NCI-H146 treated with DMSO at 0.1 percent for 48 hours (cell line): ENCODE data around the gene MAF.
A peak's percentile ranks its signal among the peaks of the same experiment; 100 is the strongest.

Experiments used
- DNase-seq: peaks from one replicate; lab custom pipeline; 2025; ENCODE audit not compliant: unreplicated experiment; lab: John Stamatoyannopoulos, UW

MAF gene

DNA sequence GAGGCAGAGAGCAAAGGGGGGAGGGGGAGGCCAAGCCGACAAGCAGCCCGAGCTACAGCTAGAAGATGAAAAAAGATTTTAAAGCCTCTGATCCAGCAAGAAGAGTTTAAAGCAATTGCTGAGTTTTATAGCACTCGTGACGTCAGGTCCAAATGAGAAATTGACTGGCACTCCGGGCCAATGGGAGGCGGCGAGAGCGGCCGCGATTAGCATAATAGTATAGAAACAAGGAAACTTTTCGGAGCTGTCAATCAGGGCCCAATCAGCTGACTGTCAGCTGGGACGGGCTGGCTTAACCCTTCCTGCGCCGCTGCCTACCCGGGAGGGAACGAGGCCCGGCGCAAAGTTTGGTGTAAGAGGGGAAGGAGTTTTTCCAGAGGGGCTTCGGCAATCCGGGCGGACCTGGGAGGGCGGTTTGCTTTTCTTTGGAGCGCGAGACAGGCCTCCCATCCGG is at the start of gene MAF:
Gene MAF (minus strand): TSS at position 100 of the 454 bp plus-strand sequence. CDS start 835 bp downstream, outside the sequence.
- DNase-seq = peak; percentile 23

- no peak for DNase-seq
Measured at GRCh38 chr16:79648826-79649225, 48.3 kb upstream of the MAF start.

GRCh38 chr16:79647586-79647985 is 47.0 kb upstream of the MAF start:
- no peak for DNase-seq

- DNase-seq = no peak
Measured at GRCh38 chr16:79645701-79646100, 45.2 kb upstream of the MAF start.

GRCh38 chr16:79644971-79645667 is 44.6 kb upstream of the MAF start:
- no peak for DNase-seq

DNA sequence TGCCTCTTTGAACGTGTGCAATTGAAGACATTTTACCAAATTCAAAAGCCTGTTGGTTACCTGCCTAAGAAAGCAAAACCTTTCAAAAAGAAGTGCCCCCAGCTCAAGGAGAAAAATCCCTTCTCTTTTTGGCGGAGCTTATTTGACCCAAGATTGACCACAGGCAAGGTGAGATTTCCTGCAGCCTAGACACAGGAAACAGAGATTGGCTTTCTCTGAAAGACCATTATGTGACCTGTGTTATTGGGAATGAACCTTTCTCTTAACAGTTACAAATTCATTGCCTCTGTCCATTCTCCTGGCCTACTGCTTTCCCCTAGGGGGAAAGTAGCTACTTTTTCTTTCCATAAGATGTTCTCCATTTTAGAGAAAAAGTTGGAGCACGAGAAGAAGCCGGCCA is 42.1 kb upstream of the MAF start:
- no peak for DNase-seq

DNA sequence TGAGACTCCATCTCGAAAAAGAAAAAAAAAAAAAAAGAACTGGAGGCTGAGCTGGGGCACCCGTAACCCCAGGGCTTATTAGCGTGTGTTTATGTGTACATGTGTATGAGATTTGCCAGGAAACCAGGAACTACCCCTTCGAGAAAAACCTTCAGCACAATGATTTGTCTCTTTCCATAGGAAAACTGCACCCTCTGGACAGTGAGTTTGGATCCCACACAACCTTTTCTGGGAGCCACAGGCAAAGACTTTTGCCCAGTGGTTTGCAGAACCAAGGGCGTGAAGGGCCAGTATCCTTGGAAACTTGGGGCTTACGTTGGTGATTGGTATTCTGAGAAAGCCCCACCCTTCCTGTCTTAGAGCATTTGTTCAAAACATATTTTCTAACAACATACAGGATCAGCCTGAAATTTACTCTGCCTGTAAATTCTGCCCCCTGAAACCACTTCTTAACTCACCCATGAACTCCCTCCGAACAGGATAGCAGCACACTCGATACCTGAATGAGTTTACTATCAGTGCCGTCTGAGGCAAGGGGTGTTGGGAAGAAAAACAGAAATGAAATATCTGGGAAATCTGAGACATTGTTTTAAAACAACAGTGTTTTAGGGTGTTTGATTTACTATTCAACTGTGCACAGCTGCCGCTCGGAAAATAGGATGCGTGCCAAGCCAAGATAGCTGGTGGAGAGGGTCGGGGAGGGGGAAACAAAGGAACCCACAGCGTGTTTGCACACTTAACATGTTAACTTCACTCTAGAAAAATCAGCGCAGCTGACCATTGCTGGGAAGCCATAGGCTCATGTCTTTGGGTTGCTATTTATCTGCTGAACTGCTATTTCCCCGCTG is 40.2 kb upstream of the MAF start:
- no peak for DNase-seq

GRCh38 chr16:79639576-79640311 is 39.2 kb upstream of the MAF start:
- DNase-seq = no peak

GRCh38 chr16:79638386-79638785 is 37.8 kb upstream of the MAF start:
- no peak for DNase-seq

GRCh38 chr16:79635488-79635887 is 35.0 kb upstream of the MAF start:
- DNase-seq = no peak

DNA sequence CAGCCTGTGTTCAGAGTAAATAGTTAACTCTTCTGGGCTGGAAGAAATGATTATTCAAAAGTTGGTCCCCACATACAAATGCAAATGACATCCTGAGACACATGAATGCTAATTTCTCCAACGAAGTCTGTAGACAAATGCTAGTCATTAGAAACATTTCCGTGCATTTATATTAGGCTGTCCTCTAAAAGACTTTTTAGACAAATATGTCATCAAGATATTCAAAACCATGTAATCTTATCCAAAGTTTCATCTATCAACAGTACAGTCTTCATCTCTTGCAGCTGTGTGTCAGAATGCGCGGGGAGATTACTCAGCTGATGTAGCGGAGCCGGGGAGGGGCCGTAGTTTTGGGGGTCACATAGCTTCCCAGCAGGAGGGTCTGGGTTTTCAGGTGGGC is 33.8 kb upstream of the MAF start:
- no peak for DNase-seq

GRCh38 chr16:79632289-79632688 is 31.8 kb upstream of the MAF start:
- DNase-seq = no peak

DNA sequence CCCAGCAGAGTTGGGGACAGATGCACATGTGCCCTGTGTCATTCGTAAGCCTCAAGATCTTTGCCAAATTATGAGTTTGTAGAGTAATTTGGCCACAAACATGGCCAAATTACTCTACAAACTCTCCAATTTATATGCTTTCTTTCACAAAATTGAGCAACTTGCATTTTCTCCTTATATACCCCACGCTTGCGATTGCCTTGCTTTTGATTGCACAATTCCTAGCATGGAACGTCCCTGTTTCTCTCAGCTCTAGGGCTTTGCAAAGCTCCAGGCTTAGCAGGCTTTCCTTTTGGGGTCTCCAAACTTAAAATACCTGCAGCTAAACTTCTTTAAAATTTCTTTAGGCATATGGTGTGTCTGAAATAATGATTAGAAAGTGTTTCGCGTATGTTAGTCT is 28.5 kb upstream of the MAF start:
- DNase-seq = no peak

DNA sequence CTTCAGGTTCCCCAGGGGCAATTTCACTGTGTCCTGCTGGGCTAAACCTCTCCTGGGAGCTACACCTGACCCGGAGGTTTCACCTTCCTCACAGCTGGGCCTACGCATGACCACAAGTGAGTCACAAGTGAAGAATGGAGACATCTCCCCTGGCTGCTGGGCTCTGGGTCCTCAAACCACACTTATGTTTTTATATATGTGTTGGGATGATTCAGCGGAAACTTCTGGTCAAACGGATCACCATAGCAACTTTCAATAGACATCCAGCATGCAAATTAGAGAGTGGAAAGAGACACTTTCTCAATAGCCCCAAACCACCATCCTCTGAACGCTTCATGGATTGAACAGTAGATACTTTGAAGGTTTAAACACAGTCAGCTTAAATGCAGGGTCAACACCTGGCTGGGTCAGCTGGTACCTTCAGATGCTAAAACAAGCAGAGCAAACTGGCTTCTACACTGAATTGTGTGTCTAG is 28.0 kb upstream of the MAF start:
- DNase-seq = no peak

- DNase-seq = no peak
Measured at GRCh38 chr16:79627092-79627491, 26.6 kb upstream of the MAF start.

GRCh38 chr16:79625738-79626137 is 25.2 kb upstream of the MAF start:
- DNase-seq = no peak

GRCh38 chr16:79623824-79624223 is 23.3 kb upstream of the MAF start:
- no peak for DNase-seq

DNA sequence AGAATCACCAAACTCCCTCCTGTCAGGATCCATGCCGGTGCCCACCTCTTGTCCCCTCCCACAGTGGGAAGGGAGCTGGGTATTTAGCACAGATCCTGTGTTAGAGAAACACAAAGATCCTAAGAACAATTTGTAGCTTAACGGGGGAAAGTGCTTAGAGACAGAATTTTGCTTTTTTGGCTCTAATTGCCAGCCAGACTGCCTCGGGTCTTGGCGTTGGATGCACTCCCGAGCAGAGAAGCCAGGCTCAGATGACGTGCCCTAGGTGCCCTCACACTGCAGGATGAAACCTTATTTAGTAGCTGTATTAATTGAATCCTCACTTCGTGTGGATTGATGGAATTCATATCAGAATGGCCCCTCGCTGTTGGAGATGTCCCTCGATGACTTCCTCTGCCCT is 22.5 kb upstream of the MAF start:
- no peak for DNase-seq

- no peak for DNase-seq
Measured at GRCh38 chr16:79621027-79621426, 20.5 kb upstream of the MAF start.

DNA sequence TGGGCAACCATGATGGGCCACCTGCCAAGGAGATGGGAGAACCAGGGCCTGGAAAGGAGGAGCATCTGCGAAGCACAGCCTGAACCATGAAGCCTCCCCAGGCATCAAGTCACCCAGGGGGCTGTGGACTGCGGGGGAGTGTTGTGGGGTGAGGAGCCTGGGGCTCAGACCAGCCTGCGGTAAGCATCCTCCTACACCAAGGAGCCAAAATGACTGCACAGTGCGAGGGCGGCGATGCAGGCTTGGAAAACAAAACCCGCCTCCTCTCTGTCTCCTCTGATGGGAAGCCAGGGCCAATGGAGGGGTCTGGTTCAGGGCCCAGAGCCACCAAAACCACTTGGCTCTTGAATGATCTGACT is 18.1 kb upstream of the MAF start:
- no peak for DNase-seq

- no peak for DNase-seq
Measured at GRCh38 chr16:79618041-79618691, 17.6 kb upstream of the MAF start.
